SK-N-DZ (cell line): ENCODE results near the gene TAF1. TPM values are rescaled to one million over a fixed set of nuclear protein-coding genes. Genes with fewer than 3 reads are reported as not detected.
"Not testable (repeated sequence)": the region's sequence is repeated elsewhere in the genome, so short reads cannot be mapped to it uniquely, and the experiment has no call there.

Experiments
- DNase-seq: peaks from one replicate; pipeline ENCODE4 v3.0.0-alpha.2; 2015; ENCODE audit warnings: low spot score
- polyA plus RNA-seq, 2 experiments: library from polyadenylated mRNA; depleted of rRNA; stranded (reverse); fragments of >200 nt; gene quantifications; 2 replicates each; pipeline ENCODE4 v1.2.3, GENCODE V29; 2014

TAF1 gene
- 13.1 and 22.3 TPM in 2 replicates for polyA plus RNA-seq (2014; cell fraction: cytosol; rRNA removed)
- 11.4 and 17.8 TPM in 2 replicates for polyA plus RNA-seq (2014; cell fraction: nucleus; rRNA removed)

DNA sequence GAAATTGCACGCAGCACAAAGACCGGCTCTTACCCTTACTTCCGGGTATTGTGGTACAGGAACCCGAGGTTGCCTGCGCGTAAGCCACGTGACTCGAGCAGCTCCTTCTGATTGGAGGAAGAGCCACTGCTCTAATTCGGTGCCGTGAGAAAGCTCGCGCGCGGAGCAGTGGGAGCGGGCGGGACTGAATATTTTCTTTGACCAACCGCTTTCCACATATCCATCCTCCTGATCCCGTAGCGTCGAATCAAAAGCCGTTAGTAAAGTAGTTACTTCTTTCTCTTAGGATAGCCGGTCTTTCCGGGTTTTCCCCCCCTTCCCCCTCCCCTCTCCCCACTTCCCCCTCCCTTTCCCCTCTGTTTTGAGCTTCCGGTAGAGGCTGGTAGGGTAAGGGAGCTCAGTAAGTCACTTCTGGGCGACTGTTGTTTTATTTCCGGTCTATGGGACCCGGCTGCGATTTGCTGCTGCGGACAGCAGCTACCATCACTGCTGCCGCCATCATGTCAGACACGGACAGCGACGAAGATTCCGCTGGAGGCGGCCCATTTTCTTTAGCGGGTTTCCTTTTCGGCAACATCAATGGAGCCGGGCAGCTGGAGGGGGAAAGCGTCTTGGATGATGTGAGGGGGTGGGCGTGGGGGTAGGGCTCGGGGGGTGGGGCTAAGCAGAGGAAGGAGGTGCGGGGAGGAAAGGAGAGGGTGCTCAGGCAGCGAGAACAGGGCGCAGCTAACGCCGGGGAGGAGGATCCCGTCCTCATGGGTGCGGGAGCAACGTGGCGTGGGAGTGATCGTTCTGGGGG, at the start of gene TAF1:
TAF1 (plus strand) TSS at position 483 of the 799 bp plus-strand sequence; CDS start at position 501, 18 bp downstream.
- peak; percentile 97 for DNase-seq

DNA sequence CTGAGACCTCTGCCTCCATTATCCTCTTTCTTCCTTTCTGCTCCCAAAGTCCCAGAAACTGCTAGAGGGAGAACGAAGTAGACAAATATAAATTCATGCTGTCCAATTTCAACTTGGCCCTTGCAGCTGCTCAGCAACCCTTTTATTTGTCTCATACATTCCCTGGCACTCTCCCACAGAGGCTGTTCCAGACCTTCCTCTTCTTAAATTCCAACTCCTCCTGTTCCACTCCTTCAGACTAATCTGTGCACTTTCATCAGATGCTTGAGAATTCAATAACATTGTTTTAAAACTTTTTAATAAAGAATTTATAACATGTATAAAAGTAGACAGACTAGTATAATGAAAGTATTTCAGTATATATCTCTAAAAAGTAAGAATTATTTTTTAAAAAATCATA, 49.2 kb upstream of the TAF1 start:
- not testable (repeated sequence) for DNase-seq

GRCh38 chrX:71320126-71320525, 46.0 kb upstream of the TAF1 start:
- DNase-seq: no peak

GRCh38 chrX:71321731-71322130, 44.4 kb upstream of the TAF1 start:
- no peak for DNase-seq

- not testable (repeated sequence) for DNase-seq
Observed at GRCh38 chrX:71324452-71324851, 41.7 kb upstream of the TAF1 start.

DNA sequence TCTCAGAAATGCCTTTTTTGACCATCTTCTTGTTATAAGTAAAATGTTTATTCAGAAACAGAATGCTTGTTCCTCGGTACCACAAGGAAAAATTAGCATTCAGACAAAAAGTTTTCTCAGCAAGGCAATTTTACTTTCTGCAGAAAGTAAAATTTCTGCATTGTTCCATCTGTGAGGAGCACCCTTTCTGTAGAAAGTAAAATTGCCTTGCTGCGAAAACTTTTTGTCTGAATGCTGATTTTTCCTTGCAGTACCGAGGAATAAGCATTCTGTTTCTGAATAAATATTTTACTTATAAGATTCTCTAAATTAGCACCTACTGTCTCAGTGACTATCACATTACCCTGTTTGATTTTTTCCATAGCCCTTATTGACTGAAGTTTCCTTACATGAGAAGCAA, 39.8 kb upstream of the TAF1 start:
- no peak for DNase-seq

- DNase-seq: not testable (repeated sequence)
Observed at GRCh38 chrX:71349151-71349665, 16.9 kb upstream of the TAF1 start.

- not testable (repeated sequence) for DNase-seq
Observed at GRCh38 chrX:71349867-71350266, 16.3 kb upstream of the TAF1 start.

DNA sequence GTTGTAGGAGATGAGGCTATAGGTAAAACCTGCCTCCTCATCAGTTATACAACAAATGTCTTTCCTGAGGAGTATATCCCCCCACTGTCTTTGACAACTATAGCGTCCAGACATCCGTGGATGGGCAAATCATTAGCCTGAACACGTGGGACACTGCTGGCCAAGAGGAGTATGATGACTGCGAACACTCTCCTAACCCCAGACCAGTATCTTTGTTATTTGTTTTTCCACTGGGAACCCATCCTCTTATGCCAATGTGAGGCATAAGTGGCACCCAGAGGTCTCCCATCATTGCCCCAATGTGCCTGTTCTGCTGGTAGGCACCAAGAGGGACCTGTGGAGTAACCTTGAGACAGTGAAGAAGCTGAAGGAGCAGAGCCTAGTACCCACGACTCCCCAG, 13.7 kb upstream of the TAF1 start:
- DNase-seq: not testable (repeated sequence)

- DNase-seq: no peak
Observed at GRCh38 chrX:71364221-71364620, 1.9 kb upstream of the TAF1 start.

DNA sequence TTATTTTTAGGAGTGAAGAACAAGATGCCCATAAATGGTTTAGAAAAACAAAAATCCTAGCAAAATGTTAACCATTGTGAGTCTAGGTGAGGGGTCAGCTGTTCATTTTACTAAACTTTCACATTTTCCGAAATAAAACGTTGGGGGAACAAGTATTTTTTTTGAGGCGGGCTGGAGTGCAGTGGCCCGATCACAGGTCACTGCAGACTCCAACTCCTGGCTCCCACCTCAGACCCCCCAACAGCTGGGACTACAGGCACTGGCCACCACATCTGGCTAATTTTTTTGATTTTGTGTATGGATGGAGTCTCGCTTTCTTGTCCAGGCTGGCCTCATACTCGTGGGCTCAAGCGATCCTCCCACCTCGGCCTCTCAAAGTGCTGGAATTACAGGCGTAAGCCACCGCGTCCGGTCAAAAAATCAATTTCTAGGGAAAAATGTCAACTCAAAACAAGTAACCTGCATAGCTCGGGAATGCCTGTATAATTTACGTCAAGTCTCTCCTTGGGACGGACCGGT, 742 bp upstream of the TAF1 start:
- no peak for DNase-seq

DNA sequence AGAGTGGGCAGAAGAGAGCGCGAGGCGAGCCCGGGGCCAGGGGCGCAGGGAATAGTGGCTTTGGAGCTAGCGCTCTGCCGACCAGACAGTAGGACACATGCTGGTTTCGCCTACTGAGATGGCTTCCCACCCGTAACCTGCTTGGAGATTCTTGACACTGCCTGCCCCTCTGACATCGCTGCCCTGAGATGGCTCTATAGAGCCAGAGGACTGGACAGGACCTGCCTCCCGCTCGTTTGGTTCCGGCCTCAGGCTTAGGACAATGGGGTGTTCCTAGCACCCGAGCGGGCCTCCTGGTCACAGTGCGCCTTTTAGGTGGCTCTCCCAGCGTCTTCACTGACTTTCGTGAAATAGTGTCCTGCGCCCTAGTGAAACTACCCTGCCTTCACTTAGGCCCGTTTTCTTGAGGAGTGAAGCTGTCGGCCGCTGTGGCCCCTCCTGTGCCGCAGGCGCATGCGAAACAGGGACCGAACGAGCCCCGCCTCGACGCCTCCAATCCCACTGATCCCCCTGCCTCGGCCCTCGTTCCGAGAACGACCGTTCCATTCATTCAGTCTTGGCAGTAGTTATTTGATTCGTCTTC, 608 bp downstream of the TAF1 start:
- peak; percentile 1 for DNase-seq

GRCh38 chrX:71367396-71367795, 1.2 kb downstream of the TAF1 start:
- no peak for DNase-seq

- no peak for DNase-seq
Observed at GRCh38 chrX:71372388-71372787, 6.2 kb downstream of the TAF1 start.

DNA sequence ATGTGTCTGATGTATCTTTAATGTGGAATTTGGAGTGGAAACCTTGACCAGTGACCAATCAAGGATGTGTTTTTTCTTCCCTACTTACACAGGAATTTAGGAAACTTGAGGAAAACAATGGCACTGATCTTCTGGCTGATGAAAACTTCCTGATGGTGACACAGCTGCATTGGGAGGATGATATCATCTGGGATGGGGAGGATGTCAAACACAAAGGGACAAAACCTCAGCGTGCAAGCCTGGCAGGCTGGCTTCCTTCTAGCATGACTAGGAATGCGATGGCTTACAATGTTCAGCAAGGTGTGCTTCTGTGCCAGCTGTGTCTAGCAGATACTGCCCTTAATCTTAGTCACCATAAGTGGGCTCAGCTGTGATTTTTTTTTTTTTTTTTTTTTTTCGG, 12.6 kb downstream of the TAF1 start:
- no peak for DNase-seq

GRCh38 chrX:71391725-71392124, 25.6 kb downstream of the TAF1 start:
- DNase-seq: not testable (repeated sequence)

DNA sequence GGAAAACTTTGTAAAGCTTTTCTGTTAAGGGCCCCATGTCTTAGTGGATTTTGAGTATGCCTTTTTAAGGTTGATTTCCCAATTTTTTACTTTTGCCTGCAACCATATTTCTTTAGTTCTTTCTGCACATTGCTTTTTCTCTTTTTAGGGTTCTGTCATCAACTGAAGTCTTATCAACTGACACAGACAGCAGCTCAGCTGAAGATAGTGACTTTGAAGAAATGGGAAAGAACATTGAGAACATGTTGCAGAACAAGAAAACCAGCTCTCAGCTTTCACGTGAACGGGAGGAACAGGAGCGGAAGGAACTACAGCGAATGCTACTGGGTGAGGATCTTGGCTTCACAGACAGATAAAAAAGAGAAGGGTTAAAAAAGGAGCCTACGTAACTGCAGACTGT, 27.8 kb downstream of the TAF1 start:
- no peak for DNase-seq

DNA sequence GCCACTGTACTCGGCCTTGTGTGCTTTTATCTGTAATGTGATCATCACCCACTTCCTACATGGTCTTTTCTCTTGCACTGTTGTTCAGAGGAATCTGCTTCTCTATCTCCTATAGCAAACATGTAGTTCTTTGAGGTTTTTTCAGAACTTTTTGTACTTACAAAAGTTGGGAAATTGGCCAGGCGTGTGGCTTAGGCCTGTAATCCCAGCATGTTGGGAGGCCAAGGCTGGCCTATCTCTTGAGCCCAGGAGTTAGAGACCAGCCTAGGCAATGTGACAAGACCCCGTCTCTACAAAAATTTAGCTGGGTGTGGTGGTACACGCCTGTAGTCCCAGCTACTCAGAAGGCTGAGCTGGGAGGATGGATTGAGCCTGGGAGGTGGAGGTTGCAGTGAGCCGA, 30.4 kb downstream of the TAF1 start:
- no peak for DNase-seq

- no peak for DNase-seq
Observed at GRCh38 chrX:71400710-71401109, 34.6 kb downstream of the TAF1 start.

DNA sequence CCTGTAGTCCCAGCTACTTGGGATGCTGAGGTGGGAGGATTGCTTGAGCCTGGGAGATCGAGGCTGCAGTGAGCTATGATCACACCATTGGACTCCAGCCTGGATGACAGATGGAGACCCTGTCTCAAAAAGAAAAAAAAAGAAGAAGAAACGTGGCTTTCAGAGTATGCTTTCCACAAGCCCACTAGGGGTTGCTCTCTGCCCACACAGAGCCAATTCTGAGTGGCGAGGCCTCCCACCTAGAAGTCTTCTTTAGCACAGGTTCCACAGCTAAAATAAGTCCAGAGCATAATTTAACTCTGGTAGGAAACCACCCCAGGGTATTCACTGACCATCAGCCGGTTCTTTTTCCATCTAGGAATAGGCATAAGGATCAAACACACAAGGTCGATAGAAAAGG, 50.1 kb downstream of the TAF1 start:
- DNase-seq: not testable (repeated sequence)

DNA sequence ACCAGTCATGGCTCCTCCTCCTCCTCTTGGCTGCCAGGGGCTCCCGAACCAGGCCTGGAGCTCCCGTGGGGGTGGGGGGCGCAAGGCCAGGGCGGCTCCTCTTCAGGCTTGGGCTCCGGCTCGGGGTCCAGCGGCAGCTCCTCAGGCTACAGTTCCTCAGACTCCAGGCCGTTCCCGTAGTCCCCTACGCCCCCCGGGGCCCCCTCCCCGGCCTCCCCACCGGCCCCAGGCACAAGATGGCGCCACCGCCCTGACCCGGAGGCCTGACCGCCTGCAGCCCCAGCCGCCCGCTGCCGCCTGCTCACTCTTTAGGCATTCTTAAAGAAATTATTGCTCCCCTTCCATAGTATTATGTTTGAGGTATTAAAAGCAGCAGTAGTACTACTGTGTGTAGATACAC, 54.5 kb downstream of the TAF1 start:
- no peak for DNase-seq

DNA sequence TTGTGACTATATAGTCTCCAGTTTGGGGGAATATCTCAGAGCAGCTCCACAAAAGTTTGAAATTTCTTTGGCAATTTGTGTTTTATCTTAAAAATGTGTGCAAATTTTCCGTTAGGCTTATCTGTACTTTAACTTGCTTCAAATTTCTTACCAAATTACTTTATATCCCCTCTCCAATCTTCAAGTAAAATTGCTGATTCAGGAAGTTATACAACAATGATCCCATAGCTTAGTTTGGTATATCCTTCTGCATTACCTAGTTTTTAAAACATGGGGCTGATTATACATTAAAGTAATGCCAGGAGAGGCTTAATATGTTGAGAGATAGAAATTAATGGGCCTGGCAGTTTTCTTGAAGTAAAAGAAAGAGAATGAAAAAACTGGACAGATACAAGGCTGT, 66.6 kb downstream of the TAF1 start:
- DNase-seq: no peak

DNA sequence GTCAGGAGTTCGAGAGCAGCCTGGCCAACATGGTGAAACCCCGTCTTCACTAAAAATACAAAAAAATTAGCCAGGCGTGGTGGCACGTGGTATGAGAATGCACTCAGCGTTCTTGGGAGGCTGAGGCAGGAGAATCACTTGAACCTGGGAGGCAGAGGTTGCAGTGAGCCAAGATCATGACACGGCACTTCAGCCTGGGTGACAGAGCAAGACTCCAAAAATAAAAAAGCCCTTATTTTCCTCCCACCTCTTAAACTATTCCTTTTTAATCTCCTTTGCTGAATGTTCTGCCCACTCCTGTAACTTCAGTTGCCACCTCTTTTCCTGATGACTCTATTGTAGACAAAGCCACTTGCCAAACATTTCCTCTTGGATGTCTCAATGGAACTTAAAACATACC, 72.6 kb downstream of the TAF1 start:
- no peak for DNase-seq
